Body of pancreas (tissue), 4 donors: ENCODE data around the gene NRP2. TPM values are rescaled to one million over a fixed set of nuclear protein-coding genes. Genes with fewer than 3 reads are reported as not detected.
A peak's percentile ranks its signal among the peaks of the same experiment; 100 is the strongest.

ENCODE experiments used
- ATAC-seq: fragments of 150-250 bp; one replicate; pipeline ENCODE4 v1.9.1; 2016
- DNase-seq, 4 donors: peaks; one replicate each; pipeline ENCODE4 v3.0.0-alpha.2; 2019
- H3K27ac ChIP-seq, 4 donors: fragments of 200-600 bp; sonication (generic); 1 replicate in 3 of 4; 2 replicates in 1 of 4; pipeline versions ENCODE4 v1.5.1 to v1.6.1; 2016 to 2019; ENCODE audit warnings: mild to moderate bottlenecking in 1 of 4, mixed read lengths in 1 of 4, moderate library complexity in 1 of 4
- H3K27me3 ChIP-seq, 2 donors: fragments of 200-600 bp; sonication (generic); one replicate each; pipeline ENCODE4 v1.6.0; 2016; ENCODE audit warnings: mild to moderate bottlenecking in 1 of 2
- H3K36me3 ChIP-seq, 2 donors: fragments of 200-600 bp; sonication (generic); replicated peaks in 1 of 2; 2 replicates each; pipeline ENCODE4 v1.5.1; 2016; ENCODE audit warnings: low read depth in 2 of 2; ENCODE audit not compliant: insufficient read depth in 1 of 2
- H3K4me1 ChIP-seq: fragments of 200-600 bp; sonication (generic); one replicate; pipeline ENCODE4 v1.6.0; 2016
- H3K4me3 ChIP-seq, 2 donors: fragments of 200-600 bp; sonication (generic); 1 replicate in 1 of 2; 2 replicates in 1 of 2; pipeline ENCODE4 v1.5.1; 2016 to 2019
- H3K9me3 ChIP-seq, 3 donors: fragments of 200-600 bp; sonication (generic); 1 replicate in 2 of 3; 2 replicates in 1 of 3; pipeline ENCODE4 v1.5.1; 2016
- POLR2A ChIP-seq, 3 donors: fragments of 450-650 bp; IDR thresholded peaks; one replicate each; pipeline ENCODE4 v1.6.1; 2016; ENCODE audit warnings: antibody characterized with exemption in 3 of 3, mild to moderate bottlenecking in 2 of 3
- WGBS, 2 donors: methylation state at CpG; one replicate each; pipeline ENCODE4 v1.1.5; 2017; 5-methylcytosine and 5-hydroxymethylcytosine counted together
- intact Hi-C: fragments of 100-400 bp; cut with DNase I; formaldehyde crosslinking; loops from one replicate; pipeline ENCODE4 v1.15.1; 2023
- total RNA-seq, 2 donors: library from RNA; depleted of rRNA; stranded (reverse); fragments of >200 nt; gene quantifications; one replicate each; pipeline ENCODE4 v1.1.0, GENCODE V29; 2016
- TF ChIP-seq, protein P1 (sequence below), 7 experiments: fragments of 450-650 bp in 4 of 7; fragments of 200-600 bp in 3 of 7; sonication (generic) in 3 of 7; IDR thresholded peaks; one replicate each; pipeline ENCODE4 v1.5.1; 2016 to 2019; ENCODE audit warnings: antibody characterized with exemption in 7 of 7

The NRP2 gene
- total RNA-seq, 2 donors from 2014 or later: 5.7 to 7.6 TPM

DNA sequence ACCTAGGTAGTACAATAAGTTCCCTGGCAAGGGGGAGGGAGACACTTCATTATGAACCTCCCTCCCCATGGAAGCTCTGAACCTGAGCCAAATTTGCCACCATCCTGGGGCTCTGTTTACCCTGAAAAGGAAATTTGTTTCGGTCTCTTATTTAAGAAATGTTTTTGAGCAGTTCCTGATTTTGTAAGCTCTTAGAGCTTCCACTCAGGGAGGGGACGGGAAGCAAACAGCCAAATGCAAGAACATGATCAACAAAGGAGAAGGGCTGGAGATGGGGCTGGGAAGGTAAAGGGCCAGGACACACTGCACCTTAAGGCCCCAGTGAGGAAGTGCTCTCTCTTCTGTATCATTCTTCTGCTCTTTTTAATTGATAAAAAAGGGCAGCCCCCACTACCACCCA lies 117.9 kb downstream of the NRP2 start:
- H3K4me3 ChIP-seq: no peak overlapping the region
- intact Hi-C loops: no loop called here
- TF ChIP-seq POLR2A (IDR thresholded peaks at IDR 0.05): no peak
- TF ChIP-seq, protein P1, sequence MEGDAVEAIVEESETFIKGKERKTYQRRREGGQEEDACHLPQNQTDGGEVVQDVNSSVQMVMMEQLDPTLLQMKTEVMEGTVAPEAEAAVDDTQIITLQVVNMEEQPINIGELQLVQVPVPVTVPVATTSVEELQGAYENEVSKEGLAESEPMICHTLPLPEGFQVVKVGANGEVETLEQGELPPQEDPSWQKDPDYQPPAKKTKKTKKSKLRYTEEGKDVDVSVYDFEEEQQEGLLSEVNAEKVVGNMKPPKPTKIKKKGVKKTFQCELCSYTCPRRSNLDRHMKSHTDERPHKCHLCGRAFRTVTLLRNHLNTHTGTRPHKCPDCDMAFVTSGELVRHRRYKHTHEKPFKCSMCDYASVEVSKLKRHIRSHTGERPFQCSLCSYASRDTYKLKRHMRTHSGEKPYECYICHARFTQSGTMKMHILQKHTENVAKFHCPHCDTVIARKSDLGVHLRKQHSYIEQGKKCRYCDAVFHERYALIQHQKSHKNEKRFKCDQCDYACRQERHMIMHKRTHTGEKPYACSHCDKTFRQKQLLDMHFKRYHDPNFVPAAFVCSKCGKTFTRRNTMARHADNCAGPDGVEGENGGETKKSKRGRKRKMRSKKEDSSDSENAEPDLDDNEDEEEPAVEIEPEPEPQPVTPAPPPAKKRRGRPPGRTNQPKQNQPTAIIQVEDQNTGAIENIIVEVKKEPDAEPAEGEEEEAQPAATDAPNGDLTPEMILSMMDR (IDR thresholded peaks at IDR 0.05): no peak
- no peak overlapping the region for H3K27ac ChIP-seq
- no peak for ATAC-seq
- H3K4me1 ChIP-seq: peaks cover 7% of the 10 kb centered on the region
- WGBS, 2 donors: 64 to 76% methylated on average over 2 of the region's 2 CpGs
- no peak for DNase-seq
- no peaks in the 10 kb centered on the region for H3K36me3 ChIP-seq
- no peaks in the 10 kb centered on the region for H3K9me3 ChIP-seq
- no peaks in the 10 kb centered on the region for H3K27me3 ChIP-seq

DNA sequence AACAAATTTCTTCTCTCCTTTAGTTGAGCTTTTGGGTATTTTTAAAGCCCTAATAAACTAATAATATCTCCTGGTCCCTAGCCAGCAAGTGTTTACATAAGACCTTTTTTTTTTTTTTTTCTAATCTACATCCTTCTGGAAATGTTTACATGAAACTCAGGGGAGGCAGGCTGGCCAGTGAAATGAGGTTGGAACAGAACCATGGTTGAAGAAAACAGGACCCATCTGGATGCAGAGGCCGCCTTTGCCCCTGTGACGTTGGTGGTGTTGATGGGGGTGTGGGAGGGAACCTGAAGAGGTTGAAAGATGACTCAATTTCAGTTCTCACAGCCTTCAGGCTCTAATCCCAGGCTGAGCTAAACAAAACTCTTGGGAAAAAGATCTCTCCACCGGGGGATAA lies 118.5 kb downstream of the NRP2 start:
- DNase-seq (peak in 3 of 4 donors; percentile 26 to 56 (median 45)), ATAC-seq (peak; percentile 38)
- intact Hi-C loops: no loop called here
- H3K27ac ChIP-seq: no peak overlapping the region
- WGBS, 2 donors: 33 to 35% methylated on average over 3 of the region's 3 CpGs
- TF ChIP-seq, protein P1 (IDR thresholded peaks at IDR 0.05): no peak
- no peak for TF ChIP-seq POLR2A (IDR thresholded peaks at IDR 0.05)
- peaks cover 10% of the 10 kb centered on the region for H3K4me1 ChIP-seq
- H3K9me3 ChIP-seq: no peaks in the 10 kb centered on the region
- no peak overlapping the region for H3K4me3 ChIP-seq
- H3K36me3 ChIP-seq: no peaks in the 10 kb centered on the region
- no peaks in the 10 kb centered on the region for H3K27me3 ChIP-seq

DNA sequence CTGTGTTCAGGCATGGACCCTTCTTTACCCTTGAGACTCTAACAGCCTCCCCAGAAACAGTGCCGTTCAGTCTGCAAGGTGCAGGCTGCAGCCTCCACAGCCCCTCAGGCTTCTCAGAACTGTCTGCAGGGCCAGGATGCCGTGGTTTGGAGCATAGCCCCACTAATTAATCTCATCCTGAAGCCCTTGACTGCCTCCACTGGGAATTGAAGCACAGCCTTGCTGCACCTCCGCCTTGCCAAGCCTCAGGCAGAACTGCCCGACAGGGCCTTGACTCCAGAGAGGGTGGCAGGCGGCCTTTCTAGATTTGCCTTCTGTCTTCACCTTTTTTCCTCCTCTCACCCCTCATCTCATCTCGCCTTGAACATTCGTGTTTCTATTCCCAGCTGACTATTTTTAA lies 119.8 kb downstream of the NRP2 start:
- H3K27ac ChIP-seq: no peak overlapping the region
- no peaks in the 10 kb centered on the region for H3K9me3 ChIP-seq
- H3K4me1 ChIP-seq: peaks cover 23% of the 10 kb centered on the region
- no peaks in the 10 kb centered on the region for H3K27me3 ChIP-seq
- H3K36me3 ChIP-seq: no peaks in the 10 kb centered on the region
- no peak for ATAC-seq
- TF ChIP-seq, protein P1 (IDR thresholded peaks at IDR 0.05): no peak
- no peak for TF ChIP-seq POLR2A (IDR thresholded peaks at IDR 0.05)
- no peak overlapping the region for H3K4me3 ChIP-seq
- DNase-seq: no peak
- intact Hi-C loops: no loop called here
- WGBS, 2 donors: 85 to 92% methylated on average over 5 to 7 of the region's 7 CpGs

- ATAC-seq: no peak
- 81 to 86% methylated on average over 6 of the region's 6 CpGs for WGBS, 2 donors
Observed at GRCh38 chr2:205802941-205803340, 120.6 kb downstream of the NRP2 start.

GRCh38 chr2:205803500-205803899 lies 121.2 kb downstream of the NRP2 start:
- DNase-seq (no peak), ATAC-seq (no peak)
- H3K27ac ChIP-seq: no peak overlapping the region
- TF ChIP-seq, protein P1 (IDR thresholded peaks at IDR 0.05): no peak
- no peak for TF ChIP-seq POLR2A (IDR thresholded peaks at IDR 0.05)
- no peaks in the 10 kb centered on the region for H3K36me3 ChIP-seq
- no peaks in the 10 kb centered on the region for H3K27me3 ChIP-seq
- H3K4me3 ChIP-seq: no peak overlapping the region
- no peaks in the 10 kb centered on the region for H3K9me3 ChIP-seq
- intact Hi-C loops: no loop called here
- 64 to 84% methylated on average over 1 of the region's 1 CpG for WGBS, 2 donors
- H3K4me1 ChIP-seq: peaks cover 26% of the 10 kb centered on the region

More at GRCh38 chr2:205802941-205803340, 120.6 kb downstream of the NRP2 start:
- no peak for DNase-seq
- Histone ChIP-seq H3K9me3 (no peaks in the 10 kb centered on the region), H3K4me1 (peaks cover 26% of the 10 kb centered on the region), H3K36me3 (no peaks in the 10 kb centered on the region), H3K27ac (no peak overlapping the region), H3K4me3 (no peak overlapping the region), H3K27me3 (no peaks in the 10 kb centered on the region)
- TF ChIP-seq, protein P1 (IDR thresholded peaks at IDR 0.05): no peak
- TF ChIP-seq POLR2A (IDR thresholded peaks at IDR 0.05): no peak
- intact Hi-C loops: no loop called here
